GM18498 (cell line): ENCODE measurements around the gene NELFCD.
"Not testable (repeated sequence)": the region's sequence is repeated elsewhere in the genome, so short reads cannot be mapped to it uniquely, and the experiment has no call there.

Experiments
- ATAC-seq: cut with Tn5 transposase; IDR thresholded peaks from one replicate; pipeline ENCODE4 v1.9.1; 2021; ENCODE audit warnings: mild to moderate bottlenecking, moderate library complexity; ENCODE audit not compliant: unreplicated experiment

The NELFCD gene

DNA sequence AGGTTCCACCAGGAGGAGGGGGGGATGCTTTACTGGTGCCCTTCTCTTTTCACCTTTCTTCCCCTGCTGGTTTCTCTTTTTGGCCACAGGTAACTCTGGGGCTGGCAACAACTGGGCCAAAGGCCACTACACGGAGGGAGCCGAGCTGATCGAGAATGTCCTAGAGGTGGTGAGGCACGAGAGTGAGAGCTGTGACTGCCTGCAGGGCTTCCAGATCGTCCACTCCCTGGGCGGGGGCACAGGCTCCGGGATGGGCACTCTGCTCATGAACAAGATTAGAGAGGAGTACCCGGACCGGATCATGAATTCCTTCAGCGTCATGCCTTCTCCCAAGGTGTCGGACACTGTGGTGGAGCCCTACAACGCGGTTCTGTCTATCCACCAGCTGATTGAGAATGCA, 42.6 kb downstream of the NELFCD start:
- no peak for ATAC-seq

DNA sequence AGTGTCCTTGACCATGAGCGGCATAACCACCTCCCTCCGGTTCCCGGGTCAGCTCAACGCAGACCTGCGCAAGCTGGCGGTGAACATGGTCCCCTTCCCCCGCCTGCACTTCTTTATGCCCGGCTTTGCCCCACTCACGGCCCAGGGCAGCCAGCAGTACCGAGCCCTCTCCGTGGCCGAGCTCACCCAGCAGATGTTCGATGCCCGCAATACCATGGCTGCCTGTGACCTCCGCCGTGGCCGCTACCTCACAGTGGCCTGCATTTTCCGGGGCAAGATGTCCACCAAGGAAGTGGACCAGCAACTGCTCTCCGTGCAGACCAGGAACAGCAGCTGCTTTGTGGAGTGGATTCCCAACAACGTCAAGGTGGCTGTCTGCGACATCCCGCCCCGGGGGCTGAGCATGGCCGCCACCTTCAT, 43.1 kb downstream of the NELFCD start:
- no peak for ATAC-seq

GRCh38 chr20:59025086-59025485, 44.0 kb downstream of the NELFCD start:
- ATAC-seq, result no peak

DNA sequence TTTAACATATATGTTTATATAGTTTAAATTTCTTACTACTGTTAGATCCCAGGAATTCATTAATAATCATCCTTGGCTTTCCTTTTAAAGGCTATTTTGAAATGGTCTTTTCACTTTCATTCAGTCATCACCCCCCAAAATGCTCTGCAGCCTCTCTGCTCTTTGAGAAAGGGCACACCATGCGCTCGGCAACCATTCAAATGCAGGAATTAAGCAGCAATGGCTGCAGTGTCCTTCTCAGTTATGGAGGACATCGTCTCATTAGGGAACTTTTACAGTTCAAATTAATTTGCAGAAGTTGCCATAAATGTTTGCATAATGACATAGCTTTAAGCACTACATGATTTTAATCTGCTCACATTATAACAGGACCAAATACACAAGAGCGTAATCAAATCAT, 44.5 kb downstream of the NELFCD start:
- no peak for ATAC-seq

GRCh38 chr20:59026904-59027740, 46.1 kb downstream of the NELFCD start:
- no peak for ATAC-seq

DNA sequence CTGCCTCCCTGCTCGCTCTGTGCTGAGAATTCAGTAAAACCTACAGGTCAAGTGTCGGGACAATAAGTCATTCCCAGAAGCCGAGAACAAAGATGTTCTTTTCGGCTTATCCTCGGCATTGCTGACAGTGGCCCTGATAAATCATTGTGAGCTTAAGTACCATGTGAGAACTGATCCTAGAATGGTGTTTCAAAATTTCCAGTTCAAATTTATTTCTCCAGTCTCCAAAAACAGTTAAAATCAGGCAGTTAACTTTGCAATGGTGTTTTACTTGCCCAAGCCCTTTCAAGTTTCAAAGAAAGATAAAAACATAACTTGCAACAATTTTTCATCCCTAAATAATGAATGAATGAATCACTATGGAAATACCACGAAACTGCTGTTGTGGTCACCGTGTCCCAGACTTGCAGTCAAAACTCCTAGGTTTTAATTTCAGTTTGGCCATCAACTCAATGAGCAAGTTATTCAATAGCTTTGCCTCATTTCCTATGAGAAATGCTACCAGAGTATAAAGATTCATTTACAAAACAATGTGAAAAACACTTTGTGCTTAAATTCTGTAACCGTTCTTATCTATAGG, 46.8 kb downstream of the NELFCD start:
- ATAC-seq, result no peak

GRCh38 chr20:59028812-59029211, 47.8 kb downstream of the NELFCD start:
- no peak for ATAC-seq

- no peak for ATAC-seq
These were observed 50.0 kb downstream of the NELFCD start for GRCh38 chr20:59030911-59031563.

GRCh38 chr20:59031564-59032022, 50.5 kb downstream of the NELFCD start:
- ATAC-seq, result no peak

DNA sequence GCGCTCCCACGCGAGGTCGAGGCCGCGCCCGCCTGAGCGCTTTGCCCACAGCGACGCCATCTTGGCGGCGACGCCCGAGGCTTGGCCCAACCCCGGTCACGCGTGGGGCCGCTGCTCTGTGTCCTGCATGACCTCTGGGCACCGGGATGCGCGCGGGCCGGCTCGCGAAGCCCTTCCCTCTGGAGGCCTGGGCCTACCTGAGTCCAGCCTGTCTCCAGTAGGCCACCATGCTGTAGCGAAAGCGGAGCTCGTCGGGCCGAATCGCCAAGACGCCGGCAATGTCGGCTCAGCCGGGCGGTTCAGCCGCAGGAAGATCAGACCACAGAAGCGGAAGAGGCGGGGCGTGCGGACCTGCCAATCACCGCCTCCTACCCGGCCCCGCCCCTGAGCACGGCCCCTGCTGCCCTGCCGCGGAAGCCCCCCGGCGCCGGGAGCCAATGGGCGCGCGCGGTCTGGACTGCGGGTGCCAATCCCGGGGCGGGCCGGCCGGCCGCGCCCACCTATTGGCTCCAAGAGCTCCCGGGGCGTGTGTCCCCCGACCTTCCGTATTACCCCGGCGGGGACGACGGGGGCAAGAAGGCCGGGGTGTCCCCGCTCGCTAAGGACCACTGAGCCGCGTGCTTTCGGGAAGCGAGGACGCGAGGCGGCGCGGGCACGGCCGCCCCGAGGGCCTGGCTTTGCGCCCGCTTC, 51.1 kb downstream of the NELFCD start, which contains the start of gene ATP5F1E:
ATP5F1E (minus strand) TSS at position 313 of the 690 bp plus-strand sequence; CDS start at position 229, 84 bp downstream.
- peak; percentile 97 for ATAC-seq

DNA sequence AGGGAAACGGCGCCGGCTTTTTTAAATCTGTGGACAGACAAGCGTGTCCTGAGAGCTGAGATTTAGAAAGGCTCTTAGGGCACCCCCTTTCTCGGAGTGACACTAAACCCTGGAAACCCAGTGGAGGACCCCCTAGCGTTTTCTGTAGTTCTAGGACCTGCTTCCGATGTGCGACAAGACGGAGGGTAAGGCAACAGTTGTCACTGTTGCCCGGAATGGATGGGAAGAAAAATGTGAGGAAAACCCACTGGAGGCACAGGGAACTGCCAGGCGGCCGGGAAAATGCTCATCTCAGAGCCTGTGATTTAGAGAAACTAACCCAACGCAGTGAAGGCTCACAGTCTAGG, 51.6 kb downstream of the NELFCD start:
- no peak for ATAC-seq

- ATAC-seq, result no peak
These were observed 52.0 kb downstream of the NELFCD start for GRCh38 chr20:59033093-59033492.

- ATAC-seq, result no peak
These were observed 52.6 kb downstream of the NELFCD start for GRCh38 chr20:59033616-59034165.

DNA sequence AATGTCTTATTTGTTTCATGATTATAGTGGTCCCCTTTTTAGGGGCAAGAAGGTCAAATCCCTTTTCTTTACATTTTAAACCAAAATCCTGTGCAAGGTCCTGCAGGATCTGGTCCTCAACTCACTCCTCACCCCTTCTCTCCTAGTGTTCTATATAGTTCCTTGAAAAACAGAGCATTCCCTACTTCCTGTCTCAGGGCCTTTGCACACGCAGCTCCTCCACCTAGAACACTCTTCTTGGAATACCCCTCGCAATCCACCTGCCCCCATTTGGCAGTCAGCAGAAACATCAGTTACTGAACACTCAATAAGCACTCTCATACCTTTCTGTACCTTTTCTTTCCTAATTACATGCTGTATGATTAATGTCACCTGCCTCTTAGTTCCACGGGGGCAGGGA, 54.3 kb downstream of the NELFCD start:
- ATAC-seq, result no peak

- no peak for ATAC-seq
These were observed 56.3 kb downstream of the NELFCD start for GRCh38 chr20:59037386-59037785.

GRCh38 chr20:59039233-59039632, 58.2 kb downstream of the NELFCD start:
- ATAC-seq, result no peak

- no peak for ATAC-seq
These were observed 59.6 kb downstream of the NELFCD start for GRCh38 chr20:59040667-59041066.

GRCh38 chr20:59041487-59041886, 60.4 kb downstream of the NELFCD start:
- not testable (repeated sequence) for ATAC-seq

DNA sequence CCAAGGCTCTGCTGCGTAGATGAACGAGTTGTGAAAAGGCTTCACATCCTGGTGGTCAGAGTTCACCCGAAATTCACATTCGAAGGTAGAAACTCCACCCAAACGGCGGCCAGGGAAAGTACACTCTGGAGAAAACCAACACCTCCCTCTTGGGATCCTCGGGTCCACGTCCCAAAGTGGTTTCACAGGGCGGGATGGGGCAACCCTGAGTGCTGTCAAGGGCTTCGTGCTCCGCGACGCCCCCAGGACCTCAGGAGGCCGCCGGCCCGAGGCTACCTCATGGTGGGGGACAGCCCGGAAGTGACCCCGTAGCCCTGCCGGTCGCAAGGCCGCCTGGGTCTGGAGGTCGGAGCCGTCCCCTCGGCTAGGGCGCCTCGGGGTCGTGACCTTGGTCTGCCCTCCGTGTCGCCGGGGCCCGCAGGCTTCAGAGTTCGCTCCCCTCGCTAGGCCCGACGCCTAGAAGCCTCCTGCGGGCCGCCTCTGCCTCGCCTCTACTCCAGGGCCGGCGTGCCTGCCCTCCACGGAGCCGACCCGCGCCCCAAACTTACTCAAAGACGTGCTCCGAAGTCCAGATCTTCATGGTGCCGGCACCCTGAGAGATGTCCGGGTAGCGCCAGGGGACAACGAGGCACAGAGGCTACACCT, 61.2 kb downstream of the NELFCD start, which contains the start of gene PRELID3B:
PRELID3B (minus strand) TSS at position 636 of the 645 bp plus-strand sequence; CDS start at position 580, 56 bp downstream.
- ATAC-seq, result peak; percentile 41
